Subcutaneous adipose tissue (tissue), 4 donors: Measurements from ENCODE around the gene TMEM236. TPM values are rescaled to one million over a fixed set of nuclear protein-coding genes. Genes with fewer than 3 reads are reported as not detected.

Experiments
- CTCF ChIP-seq: fragments of 450-650 bp; IDR thresholded peaks from one replicate; pipeline ENCODE4 v1.5.1; 2016; ENCODE audit warnings: low read depth, mild to moderate bottlenecking, control low read depth, antibody characterized with exemption, moderate library complexity
- total RNA-seq, 4 donors: library from RNA; depleted of rRNA; stranded (reverse); fragments of >200 nt; gene quantifications; one replicate each; pipeline ENCODE4 v1.1.0, GENCODE V29; 2016

TMEM236 gene
- total RNA-seq, 4 donors from 2014 or later: 3.2 to 6.8 (median 5.8) TPM

GRCh38 chr10:17802350-17802749, 50.3 kb downstream of the TMEM236 start:
- no peak for TF ChIP-seq CTCF

GRCh38 chr10:17802976-17803375, 51.0 kb downstream of the TMEM236 start:
- no peak for TF ChIP-seq CTCF

GRCh38 chr10:17805330-17805729, 53.3 kb downstream of the TMEM236 start:
- no peak for TF ChIP-seq CTCF

GRCh38 chr10:17805921-17806577, 54.0 kb downstream of the TMEM236 start:
- no peak for TF ChIP-seq CTCF

GRCh38 chr10:17808971-17809841, 57.2 kb downstream of the TMEM236 start, which contains the start of gene MRC1:
MRC1 (plus strand) TSS chr10:17809348; CDS start chr10:17809466, 118 bp downstream.
- no peak for TF ChIP-seq CTCF

GRCh38 chr10:17811146-17811865, 59.3 kb downstream of the TMEM236 start:
- no peak for TF ChIP-seq CTCF

- no peak for TF ChIP-seq CTCF
These were observed 63.0 kb downstream of the TMEM236 start for GRCh38 chr10:17814973-17815372.
